ENCODE measurements around the gene DAPK1.

DNA sequence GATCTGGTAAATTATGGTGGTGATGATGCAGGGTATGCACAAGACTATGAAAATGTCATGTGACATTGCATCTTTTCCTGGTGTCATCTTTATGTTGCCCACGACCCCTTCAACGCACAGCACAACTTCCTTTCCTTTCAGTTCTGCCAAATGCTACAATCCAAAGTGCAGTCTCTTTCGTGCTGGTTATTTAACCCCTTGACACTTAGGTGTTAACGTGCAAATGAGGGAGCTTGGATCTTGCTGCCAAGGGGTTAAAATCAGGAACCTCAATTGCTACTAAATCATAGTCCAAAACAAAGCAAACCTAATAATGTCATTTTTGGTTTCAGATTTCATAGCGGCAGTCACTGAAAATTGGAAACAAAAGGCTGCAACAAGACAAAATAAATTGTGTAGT, 244.2 kb downstream of the DAPK1 start:
- TF ChIP-seq, protein P1, sequence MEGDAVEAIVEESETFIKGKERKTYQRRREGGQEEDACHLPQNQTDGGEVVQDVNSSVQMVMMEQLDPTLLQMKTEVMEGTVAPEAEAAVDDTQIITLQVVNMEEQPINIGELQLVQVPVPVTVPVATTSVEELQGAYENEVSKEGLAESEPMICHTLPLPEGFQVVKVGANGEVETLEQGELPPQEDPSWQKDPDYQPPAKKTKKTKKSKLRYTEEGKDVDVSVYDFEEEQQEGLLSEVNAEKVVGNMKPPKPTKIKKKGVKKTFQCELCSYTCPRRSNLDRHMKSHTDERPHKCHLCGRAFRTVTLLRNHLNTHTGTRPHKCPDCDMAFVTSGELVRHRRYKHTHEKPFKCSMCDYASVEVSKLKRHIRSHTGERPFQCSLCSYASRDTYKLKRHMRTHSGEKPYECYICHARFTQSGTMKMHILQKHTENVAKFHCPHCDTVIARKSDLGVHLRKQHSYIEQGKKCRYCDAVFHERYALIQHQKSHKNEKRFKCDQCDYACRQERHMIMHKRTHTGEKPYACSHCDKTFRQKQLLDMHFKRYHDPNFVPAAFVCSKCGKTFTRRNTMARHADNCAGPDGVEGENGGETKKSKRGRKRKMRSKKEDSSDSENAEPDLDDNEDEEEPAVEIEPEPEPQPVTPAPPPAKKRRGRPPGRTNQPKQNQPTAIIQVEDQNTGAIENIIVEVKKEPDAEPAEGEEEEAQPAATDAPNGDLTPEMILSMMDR (IDR thresholded peaks at IDR 0.05; ENCODE audit: poor library complexity, severe bottlenecking) = no peak
- TF ChIP-seq POLR2AphosphoS5 (IDR thresholded peaks at IDR 0.05) (no peak), EZH2 (IDR thresholded peaks at IDR 0.05; ENCODE audit: borderline replicate concordance, insufficient read depth, low read length, poor library complexity, severe bottlenecking) (no peak), SMC3 (conservative IDR thresholded peaks at IDR 0.05; ENCODE audit: poor library complexity) (no peak), MXI1 (conservative IDR thresholded peaks at IDR 0.05; ENCODE audit: poor library complexity, severe bottlenecking) (no peak)
- TF ChIP-seq, protein P2, sequence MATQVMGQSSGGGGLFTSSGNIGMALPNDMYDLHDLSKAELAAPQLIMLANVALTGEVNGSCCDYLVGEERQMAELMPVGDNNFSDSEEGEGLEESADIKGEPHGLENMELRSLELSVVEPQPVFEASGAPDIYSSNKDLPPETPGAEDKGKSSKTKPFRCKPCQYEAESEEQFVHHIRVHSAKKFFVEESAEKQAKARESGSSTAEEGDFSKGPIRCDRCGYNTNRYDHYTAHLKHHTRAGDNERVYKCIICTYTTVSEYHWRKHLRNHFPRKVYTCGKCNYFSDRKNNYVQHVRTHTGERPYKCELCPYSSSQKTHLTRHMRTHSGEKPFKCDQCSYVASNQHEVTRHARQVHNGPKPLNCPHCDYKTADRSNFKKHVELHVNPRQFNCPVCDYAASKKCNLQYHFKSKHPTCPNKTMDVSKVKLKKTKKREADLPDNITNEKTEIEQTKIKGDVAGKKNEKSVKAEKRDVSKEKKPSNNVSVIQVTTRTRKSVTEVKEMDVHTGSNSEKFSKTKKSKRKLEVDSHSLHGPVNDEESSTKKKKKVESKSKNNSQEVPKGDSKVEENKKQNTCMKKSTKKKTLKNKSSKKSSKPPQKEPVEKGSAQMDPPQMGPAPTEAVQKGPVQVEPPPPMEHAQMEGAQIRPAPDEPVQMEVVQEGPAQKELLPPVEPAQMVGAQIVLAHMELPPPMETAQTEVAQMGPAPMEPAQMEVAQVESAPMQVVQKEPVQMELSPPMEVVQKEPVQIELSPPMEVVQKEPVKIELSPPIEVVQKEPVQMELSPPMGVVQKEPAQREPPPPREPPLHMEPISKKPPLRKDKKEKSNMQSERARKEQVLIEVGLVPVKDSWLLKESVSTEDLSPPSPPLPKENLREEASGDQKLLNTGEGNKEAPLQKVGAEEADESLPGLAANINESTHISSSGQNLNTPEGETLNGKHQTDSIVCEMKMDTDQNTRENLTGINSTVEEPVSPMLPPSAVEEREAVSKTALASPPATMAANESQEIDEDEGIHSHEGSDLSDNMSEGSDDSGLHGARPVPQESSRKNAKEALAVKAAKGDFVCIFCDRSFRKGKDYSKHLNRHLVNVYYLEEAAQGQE (IDR thresholded peaks at IDR 0.05; ENCODE audit: borderline replicate concordance) = no peak
